Measurements from ENCODE around the gene GRIA3.

GRCh38 chrX:123222920-123223319 is 38.8 kb downstream of the GRIA3 start:
- TF ChIP-seq CTCF (IDR thresholded peaks at IDR 0.05) (no peak), POLR2A (IDR thresholded peaks at IDR 0.05) (no peak)
